Suprapubic skin (tissue), 4 donors: Measurements from ENCODE around the gene PRSS58. TPM values are rescaled to one million over a fixed set of nuclear protein-coding genes. Genes with fewer than 3 reads are reported as not detected.

ENCODE experiments used
- DNase-seq, 2 donors: peaks; one replicate each; pipeline ENCODE4 v3.0.0-alpha.2; 2019; ENCODE audit warnings: low spot score in 2 of 2
- H3K27ac ChIP-seq: fragments of 200-600 bp; sonication (generic); one replicate; pipeline ENCODE4 v1.5.1; 2019
- H3K27me3 ChIP-seq: fragments of 200-600 bp; sonication (generic); one replicate; pipeline ENCODE4 v1.5.1; 2019
- H3K36me3 ChIP-seq: fragments of 200-600 bp; sonication (generic); one replicate; pipeline ENCODE4 v1.5.1; 2019
- H3K4me1 ChIP-seq: fragments of 200-600 bp; sonication (generic); one replicate; pipeline ENCODE4 v1.5.1; 2019
- H3K4me3 ChIP-seq: fragments of 200-600 bp; sonication (generic); one replicate; pipeline ENCODE4 v1.5.1; 2019; ENCODE audit warnings: mild to moderate bottlenecking
- H3K9me3 ChIP-seq: fragments of 200-600 bp; sonication (generic); one replicate; pipeline ENCODE4 v1.5.1; 2019
- EP300 ChIP-seq: sonication (generic); formaldehyde crosslinking; IDR thresholded peaks from one replicate; pipeline ENCODE4 v1.6.1; 2017; ENCODE audit warnings: antibody characterized with exemption
- POLR2A ChIP-seq, 2 donors: fragments of 450-650 bp; IDR thresholded peaks; one replicate each; pipeline ENCODE4 v1.6.1; 2017; ENCODE audit warnings: antibody characterized with exemption in 2 of 2, mild to moderate bottlenecking in 2 of 2, moderate library complexity in 2 of 2
- POLR2AphosphoS5 ChIP-seq, 3 donors: sonication (generic); formaldehyde crosslinking; IDR thresholded peaks; one replicate each; pipeline ENCODE4 v1.6.1; 2017; ENCODE audit warnings: antibody characterized with exemption in 3 of 3
- WGBS: methylation state at CpG from one replicate; pipeline ENCODE4 v1.1.5; 2018; 5-methylcytosine and 5-hydroxymethylcytosine counted together
- total RNA-seq, 4 donors: library from RNA; depleted of rRNA; stranded (reverse); fragments of >200 nt; gene quantifications; one replicate each; pipeline ENCODE4 v1.1.0, GENCODE V29; 2016
- TF ChIP-seq, protein P1 (sequence below), 2 donors: fragments of 200-600 bp in 1 of 2; fragments of 450-650 bp in 1 of 2; sonication (generic) in 1 of 2; IDR thresholded peaks; one replicate each; pipeline ENCODE4 v1.5.1; 2016 to 2019; ENCODE audit warnings: antibody characterized with exemption in 2 of 2, mild to moderate bottlenecking in 1 of 2, moderate library complexity in 1 of 2

PRSS58 gene
- total RNA-seq, 4 donors from 2014 or later = not detected

- DNase-seq = no peak
- H3K4me3 ChIP-seq = no peak overlapping the region
- H3K9me3 ChIP-seq = no peaks in the 10 kb centered on the region
- H3K27me3 ChIP-seq = no peaks in the 10 kb centered on the region
- WGBS = 29% methylated on average over 1 of the region's 1 CpG
- no peaks in the 10 kb centered on the region for H3K36me3 ChIP-seq
- H3K4me1 ChIP-seq = no peaks in the 10 kb centered on the region
- no peak for TF ChIP-seq POLR2A (IDR thresholded peaks at IDR 0.05)
- no peak for TF ChIP-seq POLR2AphosphoS5 (IDR thresholded peaks at IDR 0.05)
- TF ChIP-seq EP300 = no peak
- TF ChIP-seq, protein P1, sequence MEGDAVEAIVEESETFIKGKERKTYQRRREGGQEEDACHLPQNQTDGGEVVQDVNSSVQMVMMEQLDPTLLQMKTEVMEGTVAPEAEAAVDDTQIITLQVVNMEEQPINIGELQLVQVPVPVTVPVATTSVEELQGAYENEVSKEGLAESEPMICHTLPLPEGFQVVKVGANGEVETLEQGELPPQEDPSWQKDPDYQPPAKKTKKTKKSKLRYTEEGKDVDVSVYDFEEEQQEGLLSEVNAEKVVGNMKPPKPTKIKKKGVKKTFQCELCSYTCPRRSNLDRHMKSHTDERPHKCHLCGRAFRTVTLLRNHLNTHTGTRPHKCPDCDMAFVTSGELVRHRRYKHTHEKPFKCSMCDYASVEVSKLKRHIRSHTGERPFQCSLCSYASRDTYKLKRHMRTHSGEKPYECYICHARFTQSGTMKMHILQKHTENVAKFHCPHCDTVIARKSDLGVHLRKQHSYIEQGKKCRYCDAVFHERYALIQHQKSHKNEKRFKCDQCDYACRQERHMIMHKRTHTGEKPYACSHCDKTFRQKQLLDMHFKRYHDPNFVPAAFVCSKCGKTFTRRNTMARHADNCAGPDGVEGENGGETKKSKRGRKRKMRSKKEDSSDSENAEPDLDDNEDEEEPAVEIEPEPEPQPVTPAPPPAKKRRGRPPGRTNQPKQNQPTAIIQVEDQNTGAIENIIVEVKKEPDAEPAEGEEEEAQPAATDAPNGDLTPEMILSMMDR (IDR thresholded peaks at IDR 0.05) = no peak
- no peak overlapping the region for H3K27ac ChIP-seq
Measured at GRCh38 chr7:142228537-142229104, 29.2 kb downstream of the PRSS58 start.

Other genes starting within 250 kb of the PRSS58 start
- gene MGAM2, start 146.3 kb downstream of the PRSS58 start, total RNA-seq = under 1 TPM in 3 of 4 donors, not detected in 1; 0.11 to 0.97 (median 0.47) TPM